ACC112 (cell line): Measurements from ENCODE around the gene KLRF1.

Experiments
- H2AFZ ChIP-seq: fragments of 200-600 bp; sonication (generic); one replicate; pipeline ENCODE4 v1.6.0; 2017; ENCODE audit warnings: antibody characterized with exemption, low read length; ENCODE audit not compliant: unreplicated experiment
- H3K27ac ChIP-seq: fragments of 200-600 bp; sonication (generic); 2 replicates; pipeline ENCODE4 v1.5.1; 2014; ENCODE audit warnings: low read depth, mild to moderate bottlenecking, antibody characterized with exemption, low read length, moderate library complexity
- H3K27me3 ChIP-seq: fragments of 200-600 bp; sonication (generic); 2 replicates; pipeline ENCODE4 v1.6.1; 2014; ENCODE audit warnings: mild to moderate bottlenecking, antibody characterized with exemption, low read length, moderate library complexity, mixed read lengths; ENCODE audit not compliant: insufficient read depth
- H3K36me3 ChIP-seq: fragments of 200-600 bp; sonication (generic); 2 replicates; pipeline ENCODE4 v1.6.1; 2016; ENCODE audit warnings: mild to moderate bottlenecking, antibody characterized with exemption, low read length, moderate library complexity, mixed read lengths; ENCODE audit not compliant: insufficient read depth
- H3K4me1 ChIP-seq: fragments of 200-600 bp; sonication (generic); one replicate; pipeline ENCODE4 v1.6.1; 2016; ENCODE audit warnings: low read length, mixed read lengths; ENCODE audit not compliant: insufficient read depth, unreplicated experiment, control insufficient read depth
- H3K4me3 ChIP-seq: fragments of 200-600 bp; sonication (generic); 2 replicates; pipeline ENCODE4 v1.5.1; 2014; ENCODE audit warnings: mild to moderate bottlenecking, low read depth, low read length
- H3K79me2 ChIP-seq: fragments of 200-600 bp; sonication (generic); one replicate; pipeline ENCODE4 v1.6.0; 2016; ENCODE audit warnings: low read length; ENCODE audit not compliant: control insufficient read depth, unreplicated experiment, insufficient read depth

The KLRF1 gene

GRCh38 chr12:9793779-9794395 is 33.4 kb upstream of the KLRF1 start:
- no peak overlapping the region for H3K27ac ChIP-seq
- H3K36me3 ChIP-seq, result no peaks in the 10 kb centered on the region
- no peaks in the 10 kb centered on the region for H3K27me3 ChIP-seq
- H3K4me1 ChIP-seq, result peaks cover 27% of the 10 kb centered on the region
- no peaks in the 10 kb centered on the region for H3K79me2 ChIP-seq
- H3K4me3 ChIP-seq, result no peak overlapping the region
- H2AFZ ChIP-seq, result no peak overlapping the region

GRCh38 chr12:9794484-9795093 is 32.7 kb upstream of the KLRF1 start:
- H3K4me1 ChIP-seq, result peaks cover 27% of the 10 kb centered on the region
- H2AFZ ChIP-seq, result peak overlapping the region; percentile 63
- H3K36me3 ChIP-seq, result no peaks in the 10 kb centered on the region
- H3K27me3 ChIP-seq, result no peaks in the 10 kb centered on the region
- no peak overlapping the region for H3K4me3 ChIP-seq
- H3K27ac ChIP-seq, result no peak overlapping the region
- H3K79me2 ChIP-seq, result no peaks in the 10 kb centered on the region

GRCh38 chr12:9795945-9796344 is 31.3 kb upstream of the KLRF1 start:
- Histone ChIP-seq H2AFZ (no peak overlapping the region), H3K4me1 (peaks cover 27% of the 10 kb centered on the region), H3K4me3 (no peak overlapping the region), H3K27me3 (no peaks in the 10 kb centered on the region), H3K36me3 (no peaks in the 10 kb centered on the region), H3K79me2 (no peaks in the 10 kb centered on the region), H3K27ac (no peak overlapping the region)

- no peak overlapping the region for H3K27ac ChIP-seq
- no peaks in the 10 kb centered on the region for H3K36me3 ChIP-seq
- no peak overlapping the region for H3K4me3 ChIP-seq
- H3K27me3 ChIP-seq, result no peaks in the 10 kb centered on the region
- H3K79me2 ChIP-seq, result no peaks in the 10 kb centered on the region
- H2AFZ ChIP-seq, result no peak overlapping the region
- peaks cover 27% of the 10 kb centered on the region for H3K4me1 ChIP-seq
Observed at GRCh38 chr12:9796346-9796745, 30.9 kb upstream of the KLRF1 start.

- H3K4me1 ChIP-seq, result peaks cover 27% of the 10 kb centered on the region
- H3K27ac ChIP-seq, result no peak overlapping the region
- H3K27me3 ChIP-seq, result no peaks in the 10 kb centered on the region
- peak overlapping the region; percentile 89 for H2AFZ ChIP-seq
- no peaks in the 10 kb centered on the region for H3K79me2 ChIP-seq
- H3K36me3 ChIP-seq, result no peaks in the 10 kb centered on the region
- no peak overlapping the region for H3K4me3 ChIP-seq
Observed at GRCh38 chr12:9796971-9797370, 30.3 kb upstream of the KLRF1 start.

GRCh38 chr12:9797722-9798619 is 29.3 kb upstream of the KLRF1 start:
- no peaks in the 10 kb centered on the region for H3K79me2 ChIP-seq

GRCh38 chr12:9799961-9800360 is 27.3 kb upstream of the KLRF1 start:
- Histone ChIP-seq H3K27me3 (no peaks in the 10 kb centered on the region), H3K4me3 (no peak overlapping the region), H3K4me1 (peaks cover 4% of the 10 kb centered on the region), H3K27ac (no peak overlapping the region), H3K79me2 (no peaks in the 10 kb centered on the region), H2AFZ (no peak overlapping the region), H3K36me3 (no peaks in the 10 kb centered on the region)

More at GRCh38 chr12:9797722-9798619, 29.3 kb upstream of the KLRF1 start:
- H2AFZ ChIP-seq, result no peak overlapping the region
- no peak overlapping the region for H3K4me3 ChIP-seq
- H3K27me3 ChIP-seq, result no peaks in the 10 kb centered on the region
- peaks cover 20% of the 10 kb centered on the region for H3K4me1 ChIP-seq
- H3K36me3 ChIP-seq, result no peaks in the 10 kb centered on the region
- H3K27ac ChIP-seq, result no peak overlapping the region

GRCh38 chr12:9805883-9806282 is 21.4 kb upstream of the KLRF1 start:
- Histone ChIP-seq H3K4me3 (no peak overlapping the region), H3K27ac (no peak overlapping the region), H3K79me2 (no peaks in the 10 kb centered on the region), H3K36me3 (no peaks in the 10 kb centered on the region), H3K4me1 (no peaks in the 10 kb centered on the region), H3K27me3 (no peaks in the 10 kb centered on the region), H2AFZ (no peak overlapping the region)

- no peak overlapping the region for H3K4me3 ChIP-seq
- no peaks in the 10 kb centered on the region for H3K4me1 ChIP-seq
- H2AFZ ChIP-seq, result no peak overlapping the region
- H3K27me3 ChIP-seq, result peaks cover 5% of the 10 kb centered on the region; the same call in 1 of the 2 replicates
- H3K36me3 ChIP-seq, result no peaks in the 10 kb centered on the region
- no peaks in the 10 kb centered on the region for H3K79me2 ChIP-seq
- H3K27ac ChIP-seq, result no peak overlapping the region
Observed at GRCh38 chr12:9806714-9807113, 20.6 kb upstream of the KLRF1 start.

GRCh38 chr12:9808504-9808903 is 18.8 kb upstream of the KLRF1 start:
- no peaks in the 10 kb centered on the region for H3K4me1 ChIP-seq
- H3K27me3 ChIP-seq, result peaks cover 5% of the 10 kb centered on the region; the same call in 1 of the 2 replicates
- no peak overlapping the region for H3K27ac ChIP-seq
- no peak overlapping the region for H3K4me3 ChIP-seq
- no peaks in the 10 kb centered on the region for H3K79me2 ChIP-seq
- no peak overlapping the region for H2AFZ ChIP-seq
- H3K36me3 ChIP-seq, result no peaks in the 10 kb centered on the region
